Endothelial cell of umbilical vein (primary cell): Measurements from ENCODE around the gene SPDYE4.

Experiments
- EZH2 ChIP-seq: IDR thresholded peaks from 2 replicates; pipeline ENCODE4 v1.6.1; 2012; ENCODE audit warnings: borderline replicate concordance, low read depth, mild to moderate bottlenecking, moderate library complexity, low read length, inconsistent platforms; ENCODE audit not compliant: severe bottlenecking
- FOS ChIP-seq: IDR thresholded peaks from 2 replicates; pipeline ENCODE4 v1.6.1; 2011; ENCODE audit warnings: mild to moderate bottlenecking, low read length, moderate library complexity, borderline replicate concordance; ENCODE audit not compliant: insufficient read depth
- GATA2 ChIP-seq: IDR thresholded peaks from 2 replicates; pipeline ENCODE4 v1.7.0; 2011; ENCODE audit warnings: low read depth, mild to moderate bottlenecking, moderate library complexity, mixed read lengths, low read length; ENCODE audit not compliant: insufficient read length, insufficient read depth
- POLR2A ChIP-seq: IDR thresholded peaks from 2 replicates; pipeline ENCODE4 v1.6.1; 2012; ENCODE audit warnings: low read depth, mild to moderate bottlenecking, control low read depth, low read length
- POLR2AphosphoS5 ChIP-seq: IDR thresholded peaks from 2 replicates; pipeline ENCODE4 v1.6.1; 2012; ENCODE audit warnings: low read depth, mild to moderate bottlenecking, control low read depth, low read length, moderate library complexity; ENCODE audit not compliant: insufficient read depth
- TF ChIP-seq, protein P1 (sequence below): IDR thresholded peaks from 2 replicates; pipeline ENCODE4 v1.6.1; 2011; ENCODE audit not compliant: insufficient read depth, insufficient read length
- TF ChIP-seq, protein P2 (sequence below), 2 donors: IDR thresholded peaks; 1 replicate in 1 of 2; 2 replicates in 1 of 2; pipeline ENCODE4 v1.5.1; 2011; ENCODE audit warnings: low read length in 2 of 2, mild to moderate bottlenecking in 2 of 2, moderate library complexity in 2 of 2, control low read depth in 1 of 2, inconsistent platforms in 1 of 2, low read depth in 1 of 2; ENCODE audit not compliant: insufficient read depth in 1 of 2; ENCODE audit errors: extremely low read depth in 1 of 2

DNA sequence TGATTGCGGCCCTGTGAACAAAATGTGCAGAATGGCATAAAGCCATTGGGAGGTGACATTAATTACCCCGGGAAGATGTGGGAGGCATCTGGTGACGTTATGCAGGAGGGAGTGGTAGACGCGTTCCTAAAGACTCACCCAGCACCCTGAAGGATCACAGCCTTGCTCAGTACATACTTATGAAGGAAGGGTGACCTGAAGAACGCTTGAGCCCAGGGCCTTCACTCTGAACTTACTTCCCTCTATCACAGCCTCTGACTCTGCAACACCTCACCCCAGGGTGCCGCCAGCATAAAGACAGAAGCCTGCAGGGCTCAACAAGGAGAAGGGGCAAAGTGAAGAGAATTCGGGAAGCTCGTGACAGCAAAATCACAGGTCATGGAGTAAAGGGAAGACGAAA, 31.4 kb upstream of the SPDYE4 start:
- TF ChIP-seq EZH2: no peak
- TF ChIP-seq POLR2AphosphoS5: no peak
- TF ChIP-seq, protein P1, sequence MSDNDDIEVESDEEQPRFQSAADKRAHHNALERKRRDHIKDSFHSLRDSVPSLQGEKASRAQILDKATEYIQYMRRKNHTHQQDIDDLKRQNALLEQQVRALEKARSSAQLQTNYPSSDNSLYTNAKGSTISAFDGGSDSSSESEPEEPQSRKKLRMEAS: no peak
- TF ChIP-seq, protein P2, sequence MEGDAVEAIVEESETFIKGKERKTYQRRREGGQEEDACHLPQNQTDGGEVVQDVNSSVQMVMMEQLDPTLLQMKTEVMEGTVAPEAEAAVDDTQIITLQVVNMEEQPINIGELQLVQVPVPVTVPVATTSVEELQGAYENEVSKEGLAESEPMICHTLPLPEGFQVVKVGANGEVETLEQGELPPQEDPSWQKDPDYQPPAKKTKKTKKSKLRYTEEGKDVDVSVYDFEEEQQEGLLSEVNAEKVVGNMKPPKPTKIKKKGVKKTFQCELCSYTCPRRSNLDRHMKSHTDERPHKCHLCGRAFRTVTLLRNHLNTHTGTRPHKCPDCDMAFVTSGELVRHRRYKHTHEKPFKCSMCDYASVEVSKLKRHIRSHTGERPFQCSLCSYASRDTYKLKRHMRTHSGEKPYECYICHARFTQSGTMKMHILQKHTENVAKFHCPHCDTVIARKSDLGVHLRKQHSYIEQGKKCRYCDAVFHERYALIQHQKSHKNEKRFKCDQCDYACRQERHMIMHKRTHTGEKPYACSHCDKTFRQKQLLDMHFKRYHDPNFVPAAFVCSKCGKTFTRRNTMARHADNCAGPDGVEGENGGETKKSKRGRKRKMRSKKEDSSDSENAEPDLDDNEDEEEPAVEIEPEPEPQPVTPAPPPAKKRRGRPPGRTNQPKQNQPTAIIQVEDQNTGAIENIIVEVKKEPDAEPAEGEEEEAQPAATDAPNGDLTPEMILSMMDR (IDR thresholded peaks at IDR 0.05; ENCODE audit: extremely low read depth in 1 of 2, insufficient read depth in 1 of 2, low read depth in 1 of 2, low read length in 2 of 2): no peak
- TF ChIP-seq POLR2A: no peak
- TF ChIP-seq FOS: no peak
- no peak for TF ChIP-seq GATA2
